Heart left ventricle (tissue), 16 donors: ENCODE data around the gene TSPYL1. TPM values are rescaled to one million over a fixed set of nuclear protein-coding genes. Genes with fewer than 3 reads are reported as not detected.

Experiments
- ATAC-seq, 4 donors: fragments of 200-7000 bp; cut with Tn5 transposase; one replicate each; pipeline ENCODE4 v1.9.1; 2020 to 2022; ENCODE audit warnings: moderate library complexity in 4 of 4, mild to moderate bottlenecking in 3 of 4, moderate number of reproducible peaks in 1 of 4
- DNase-seq, 5 donors: peaks; one replicate each; pipeline ENCODE4 v3.0.0-alpha.2; 2020
- H3K27ac ChIP-seq, 12 donors: fragments of 200-600 bp; sonication (generic) in 4 of 12; one replicate each; pipeline versions ENCODE4 v1.5.0 to v1.8.0; 2016 to 2022; ENCODE audit warnings: mild to moderate bottlenecking in 2 of 12
- H3K27me3 ChIP-seq, 9 donors: fragments of 200-600 bp; sonication (generic) in 2 of 9; one replicate each; pipeline versions ENCODE4 v1.5.1 to v1.8.0; 2016 to 2022; ENCODE audit warnings: mild to moderate bottlenecking in 3 of 9
- H3K36me3 ChIP-seq, 9 donors: fragments of 200-600 bp; sonication (generic) in 2 of 9; one replicate each; pipeline versions ENCODE4 v1.5.0 to v1.8.0; 2018 to 2022; ENCODE audit warnings: mild to moderate bottlenecking in 2 of 9
- H3K4me1 ChIP-seq, 12 donors: fragments of 200-600 bp; sonication (generic) in 4 of 12; one replicate each; pipeline versions ENCODE4 v1.5.0 to v1.8.0; 2016 to 2022; ENCODE audit warnings: mild to moderate bottlenecking in 3 of 12
- H3K4me3 ChIP-seq, 12 donors: fragments of 200-600 bp; sonication (generic) in 4 of 12; one replicate each; pipeline versions ENCODE4 v1.5.0 to v1.8.0; 2017 to 2022; ENCODE audit warnings: mild to moderate bottlenecking in 9 of 12, moderate library complexity in 4 of 12
- H3K9me3 ChIP-seq, 12 donors: fragments of 200-600 bp; sonication (generic) in 4 of 12; one replicate each; pipeline versions ENCODE4 v1.5.0 to v1.8.0; 2016 to 2022; ENCODE audit warnings: mild to moderate bottlenecking in 1 of 12
- POLR2A ChIP-seq, 2 donors: fragments of 450-650 bp; IDR thresholded peaks; one replicate each; pipeline ENCODE4 v1.6.1; 2017; ENCODE audit warnings: antibody characterized with exemption in 2 of 2, mild to moderate bottlenecking in 2 of 2, moderate library complexity in 2 of 2
- WGBS, 4 donors: extraction: QIAGEN DNeasy Blood & Tissue Kit in 2 of 4; methylation state at CpG; one replicate each; pipeline versions ENCODE4 v1.1.5 to v1.1.7; 2013 to 2018; 5-methylcytosine and 5-hydroxymethylcytosine counted together
- intact Hi-C, 10 donors: fragments of 100-400 bp; cut with DNase I; formaldehyde crosslinking; loops; one replicate each; pipeline versions ENCODE4 v1.11.1 to v1.14.2; 2022
- polyA plus RNA-seq, 2 donors: library from polyadenylated mRNA; stranded (reverse); fragments of 200-250 nt; gene quantifications; one replicate each; pipeline ENCODE4 v1.2.3, GENCODE V29; 2013
- total RNA-seq, 9 donors: library from RNA; depleted of rRNA in 2 of 9; stranded (reverse); fragments of >200 nt in 2 of 9; fragmentation: NEBNext Ultra II Directional in 3 of 9; extraction: Animal tissue kit (Norgen Biotek cat#: 25700) in 3 of 9; gene quantifications; one replicate each; pipeline versions ENCODE4 v1.1.0 to v1.2.4, GENCODE V29; 2016 to 2023
- TF ChIP-seq, protein P1 (sequence below), 12 donors: fragments of 200-600 bp; sonication (generic) in 4 of 12; IDR thresholded peaks; one replicate each; pipeline versions ENCODE4 v1.5.0 to v1.8.0; 2018 to 2022; ENCODE audit warnings: antibody characterized with exemption in 12 of 12, mild to moderate bottlenecking in 5 of 12
- donor health status: ischemic (EF 13 %, LVEDD 7.1; RV severe dilation, severe dysfunction).
- donor health status: healthy with polysubstance abuse.
- donor health status: DM: no; HTN: yes; CAD: no.
- donor health status: DM: no; HTN: no; CAD: no.
- donor health status: ischemic (EF 25% LVEDD 6.9; RV normal size, moderate dysfunction).
- donor health status: ischemic (EF 25% LVEDD 5.7; RV mildly dilated, moderate dysfunction).
- donor health status: healthy.
- donor health status: DM: yes; HTN: yes; CAD: no.
- donor health status: ischemic (EF 35%, LVEDD 5.7; RV mildly dilated, moderate dysfunction).
- donor health status: nonischemic (EF 11% LVEDD 7.7; RV severe dilation, severe dysfunction).
- donor health status: DM: yes; HTN: yes; CAD: no.
- donor health status: PGD.
- donor health status: ischemic (EF 29% LVEDD 5.4; RV normal size, mild dysfunction).
- donor health status: nonischemic (EF 23%, LVEDD 6.1; RV moderate dilation, normal function).

TSPYL1 gene
- total and polyA plus RNA-seq, 11 donors, result 24.8 to 150 (median 98.4) TPM

DNA sequence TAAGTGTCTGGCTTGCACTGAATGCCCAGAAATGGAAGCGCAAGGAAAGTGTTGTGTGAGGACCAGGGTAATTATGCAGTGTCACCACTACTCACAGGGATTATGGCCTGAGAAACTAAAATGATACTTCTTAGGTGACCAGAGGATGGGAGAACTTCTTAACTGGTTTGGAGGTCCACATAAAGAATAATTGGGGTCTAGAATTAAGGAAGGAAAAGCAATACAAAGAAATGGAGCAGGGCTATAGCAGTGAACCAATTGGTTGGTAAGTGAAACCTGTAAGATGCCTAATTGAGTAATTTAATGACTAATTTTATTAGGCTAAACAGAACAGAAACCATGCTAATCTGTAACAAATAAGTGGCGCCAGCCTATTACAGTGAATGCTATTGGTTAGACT, 31.2 kb downstream of the TSPYL1 start:
- Histone ChIP-seq H3K9me3 (no peaks in the 10 kb centered on the region), H3K27ac (peak overlapping the region in 7 of 12 donors; percentile 21 to 37 (median 31)), H3K4me1 (peaks cover 0 to 66% (median 46%) of the 10 kb centered on the region in 12 donors), H3K27me3 (no peaks in the 10 kb centered on the region), H3K36me3 (peaks cover 0 to 11% (median 4%) of the 10 kb centered on the region in 9 donors), H3K4me3 (no peak overlapping the region)
- ATAC-seq (peak in 2 of 4 donors; percentile 12 to 42), DNase-seq (no peak)
- intact Hi-C loops, result no loop called here
- WGBS, 4 donors, result 70 to 90% (median 88%) methylated on average over 2 of the region's 2 CpGs
- no peak for TF ChIP-seq POLR2A (IDR thresholded peaks at IDR 0.05)

DNA sequence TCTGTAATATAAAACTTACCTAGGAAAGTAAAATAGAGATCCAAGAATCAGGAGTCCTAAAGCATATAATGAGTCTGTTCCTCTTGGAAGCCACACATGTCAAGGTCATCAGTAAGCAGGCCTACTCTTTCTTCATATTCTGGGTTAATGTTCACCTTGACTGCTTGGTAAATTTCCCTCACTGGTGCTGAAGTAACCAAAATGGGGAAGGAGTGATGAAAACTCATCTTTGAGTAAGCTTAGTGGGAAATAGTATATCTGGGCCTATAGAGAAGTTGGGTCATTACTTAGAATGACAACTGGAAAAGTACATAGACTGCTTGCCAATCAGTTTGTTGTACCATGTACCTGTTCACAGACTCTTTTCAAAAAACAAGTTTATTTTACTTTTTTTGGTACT, 32.4 kb downstream of the TSPYL1 start:
- peak overlapping the region in 5 of 12 donors; percentile 13 to 67 (median 56) for H3K27ac ChIP-seq

DNA sequence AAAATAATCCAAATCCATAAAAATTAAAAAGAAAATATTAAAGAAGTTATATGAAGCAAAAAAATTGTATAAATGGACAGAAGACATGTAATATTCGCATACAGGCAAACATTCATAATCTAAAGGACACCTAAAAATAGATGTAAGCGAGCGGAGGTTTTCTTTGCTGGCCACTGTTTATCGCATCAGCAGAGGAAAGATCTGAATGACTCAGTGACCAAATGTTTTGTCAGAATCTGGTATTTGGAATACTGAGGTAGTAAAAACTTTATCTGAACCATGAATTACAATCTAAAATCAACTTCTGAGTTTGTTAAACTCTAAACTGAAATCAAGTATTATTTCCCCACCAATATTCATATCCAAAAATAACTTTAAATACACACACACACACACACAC, 33.6 kb downstream of the TSPYL1 start:
- Histone ChIP-seq H3K36me3 (peaks cover 0 to 11% (median 4%) of the 10 kb centered on the region in 9 donors), H3K27ac (peak overlapping the region in 11 of 12 donors; percentile 28 to 73 (median 52)), H3K4me3 (no peak overlapping the region), H3K27me3 (no peaks in the 10 kb centered on the region), H3K9me3 (no peaks in the 10 kb centered on the region), H3K4me1 (peaks cover 0 to 45% (median 24%) of the 10 kb centered on the region in 12 donors)
- peak in 1 of 5 donors; percentile 26 for DNase-seq
- peak in 3 of 4 donors; percentile 51 to 60 (median 58) for ATAC-seq
- no peak for TF ChIP-seq POLR2A (IDR thresholded peaks at IDR 0.05)
- TF ChIP-seq, protein P1, sequence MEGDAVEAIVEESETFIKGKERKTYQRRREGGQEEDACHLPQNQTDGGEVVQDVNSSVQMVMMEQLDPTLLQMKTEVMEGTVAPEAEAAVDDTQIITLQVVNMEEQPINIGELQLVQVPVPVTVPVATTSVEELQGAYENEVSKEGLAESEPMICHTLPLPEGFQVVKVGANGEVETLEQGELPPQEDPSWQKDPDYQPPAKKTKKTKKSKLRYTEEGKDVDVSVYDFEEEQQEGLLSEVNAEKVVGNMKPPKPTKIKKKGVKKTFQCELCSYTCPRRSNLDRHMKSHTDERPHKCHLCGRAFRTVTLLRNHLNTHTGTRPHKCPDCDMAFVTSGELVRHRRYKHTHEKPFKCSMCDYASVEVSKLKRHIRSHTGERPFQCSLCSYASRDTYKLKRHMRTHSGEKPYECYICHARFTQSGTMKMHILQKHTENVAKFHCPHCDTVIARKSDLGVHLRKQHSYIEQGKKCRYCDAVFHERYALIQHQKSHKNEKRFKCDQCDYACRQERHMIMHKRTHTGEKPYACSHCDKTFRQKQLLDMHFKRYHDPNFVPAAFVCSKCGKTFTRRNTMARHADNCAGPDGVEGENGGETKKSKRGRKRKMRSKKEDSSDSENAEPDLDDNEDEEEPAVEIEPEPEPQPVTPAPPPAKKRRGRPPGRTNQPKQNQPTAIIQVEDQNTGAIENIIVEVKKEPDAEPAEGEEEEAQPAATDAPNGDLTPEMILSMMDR (IDR thresholded peaks at IDR 0.05), result no peak
- 42 to 57% (median 50%) methylated on average over 4 of the region's 4 CpGs for WGBS, 4 donors
- intact Hi-C loops, result no loop called here

More for the DNA sequence above, 32.4 kb downstream of the TSPYL1 start:
- no peak for ATAC-seq
- H3K4me1 ChIP-seq, result peaks cover 0 to 57% (median 36%) of the 10 kb centered on the region in 12 donors
- H3K36me3 ChIP-seq, result peaks cover 0 to 11% (median 4%) of the 10 kb centered on the region in 9 donors
- TF ChIP-seq, protein P1 (IDR thresholded peaks at IDR 0.05), result no peak
- no peak for TF ChIP-seq POLR2A (IDR thresholded peaks at IDR 0.05)
- H3K27me3 ChIP-seq, result no peaks in the 10 kb centered on the region
- no peak overlapping the region for H3K4me3 ChIP-seq
- DNase-seq, result no peak
- intact Hi-C loops, result no loop called here
- H3K9me3 ChIP-seq, result no peaks in the 10 kb centered on the region

DNA sequence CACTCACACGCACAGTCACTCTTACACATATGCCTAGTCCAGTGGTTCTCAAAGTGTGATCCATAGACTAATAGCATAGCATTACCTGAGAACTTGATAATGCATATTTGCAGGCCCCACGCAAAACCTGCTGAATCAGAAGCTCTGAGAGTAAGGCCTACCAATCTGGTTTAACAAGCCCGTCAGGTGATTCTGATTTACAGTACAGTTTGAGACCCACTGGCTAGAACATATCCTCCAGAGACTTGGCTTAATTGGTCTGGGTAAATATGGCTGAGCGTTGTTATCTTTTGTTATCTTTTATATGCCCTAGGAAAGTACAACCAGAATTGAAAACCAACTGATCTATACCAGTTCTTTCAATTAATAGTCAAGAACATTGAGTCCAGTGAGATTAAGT, 35.4 kb downstream of the TSPYL1 start:
- DNase-seq (no peak), ATAC-seq (no peak)
- H3K9me3 ChIP-seq, result no peaks in the 10 kb centered on the region
- no peak for TF ChIP-seq POLR2A (IDR thresholded peaks at IDR 0.05)
- TF ChIP-seq, protein P1 (IDR thresholded peaks at IDR 0.05), result no peak
- 84 to 94% (median 87%) methylated on average over 4 of the region's 4 CpGs for WGBS, 4 donors
- H3K4me3 ChIP-seq, result no peak overlapping the region
- H3K36me3 ChIP-seq, result peaks cover 0 to 26% (median 8%) of the 10 kb centered on the region in 9 donors
- H3K27me3 ChIP-seq, result no peaks in the 10 kb centered on the region
- no peak overlapping the region for H3K27ac ChIP-seq
- intact Hi-C loops, result no loop called here
- peaks cover 0 to 27% (median 7%) of the 10 kb centered on the region in 12 donors for H3K4me1 ChIP-seq

DNA sequence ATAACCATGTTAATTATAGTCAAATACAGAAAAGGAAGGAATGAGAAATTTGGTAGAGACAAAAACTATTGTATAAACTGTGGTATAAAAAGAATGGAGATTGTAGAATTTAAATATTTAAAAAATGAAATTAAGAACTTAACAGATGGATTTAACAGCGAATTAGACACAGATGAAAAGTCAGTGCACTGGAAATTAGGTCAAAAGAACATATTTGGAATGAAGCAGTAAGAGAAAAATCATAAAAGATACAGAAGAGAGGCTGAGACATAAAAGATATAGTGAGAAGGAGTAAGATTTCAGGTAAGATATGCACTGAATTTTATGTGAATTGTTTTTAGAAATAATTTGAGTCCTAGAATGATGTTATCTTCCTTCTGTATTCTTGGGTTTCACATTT, 39.9 kb downstream of the TSPYL1 start:
- Histone ChIP-seq H3K36me3 (peaks cover 0 to 50% (median 23%) of the 10 kb centered on the region in 9 donors), H3K4me3 (no peak overlapping the region), H3K27me3 (no peaks in the 10 kb centered on the region), H3K9me3 (no peaks in the 10 kb centered on the region), H3K4me1 (no peaks in the 10 kb centered on the region), H3K27ac (no peak overlapping the region)
- ATAC-seq (no peak), DNase-seq (no peak)
- TF ChIP-seq, protein P1 (IDR thresholded peaks at IDR 0.05), result no peak
- no peak for TF ChIP-seq POLR2A (IDR thresholded peaks at IDR 0.05)
- intact Hi-C loops, result no loop called here
- 89 to 100% (median 97%) methylated on average over 1 of the region's 1 CpG for WGBS, 4 donors
